Stimulated activated CD4-positive, alpha-beta T cell treated with anti-CD3 and anti-CD28 coated beads, Interleukin-1b, Interleukin-23, amount 100 ng/mL, for 1 hour (primary cell): ENCODE measurements around the gene ZNF217.
"Not testable (repeated sequence)": the region's sequence is repeated elsewhere in the genome, so short reads cannot be mapped to it uniquely, and the experiment has no call there.

ENCODE experiments used
- DNase-seq, 2 donors: peaks; one replicate each; pipeline ENCODE4 v3.0.0-alpha.2; 2020; ENCODE audit warnings: low read depth in 2 of 2

The ZNF217 gene

DNA sequence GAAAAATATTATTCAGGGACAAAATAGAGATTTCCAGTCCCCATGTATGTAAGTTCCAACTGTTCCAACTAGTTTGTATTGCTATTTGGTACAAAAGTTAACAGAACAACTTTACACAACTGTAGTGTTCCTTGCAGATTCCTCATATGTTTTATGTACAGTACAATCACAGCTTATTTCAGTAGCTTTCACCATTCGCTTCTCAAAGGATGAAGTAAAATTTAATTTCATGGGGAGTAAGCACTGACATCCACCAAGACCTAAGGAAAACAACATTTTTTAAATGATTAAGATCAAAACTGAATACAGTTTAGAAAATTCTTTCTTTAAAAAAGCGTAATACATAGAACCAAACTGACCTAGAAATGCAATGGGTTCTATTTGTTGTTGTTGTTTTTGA is 24.6 kb downstream of the ZNF217 start:
- DNase-seq, result no peak

- DNase-seq, result no peak
Observed at GRCh38 chr20:53568351-53568750, 25.3 kb downstream of the ZNF217 start.

DNA sequence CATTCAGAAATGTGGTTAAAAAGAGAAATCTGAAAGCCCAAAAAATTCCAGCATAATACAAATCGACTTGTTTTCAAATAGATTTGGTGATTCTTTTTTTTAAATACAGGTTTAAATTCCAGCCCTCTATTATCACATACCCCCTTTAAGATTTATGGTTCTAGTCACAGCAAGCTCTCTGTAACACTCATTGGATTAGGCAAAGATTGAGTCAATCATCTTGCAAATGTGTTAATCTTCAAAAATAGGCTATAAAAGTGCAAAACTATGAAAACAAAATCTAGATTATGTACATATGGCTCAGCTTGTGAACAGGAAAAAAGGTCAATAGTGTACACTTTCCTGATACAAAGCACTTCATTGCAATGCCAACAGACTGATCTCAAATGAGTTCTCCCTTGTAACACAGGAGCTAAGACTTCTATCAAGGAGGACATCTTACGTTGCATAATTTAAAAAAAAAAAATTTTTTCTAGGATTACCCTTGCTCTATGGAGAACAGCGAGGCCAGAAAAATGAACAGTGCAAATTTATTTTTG is 26.2 kb downstream of the ZNF217 start:
- DNase-seq, result no peak

GRCh38 chr20:53566623-53567022 is 27.0 kb downstream of the ZNF217 start:
- DNase-seq, result not testable (repeated sequence)

GRCh38 chr20:53565254-53565653 is 28.4 kb downstream of the ZNF217 start:
- DNase-seq, result no peak

- not testable (repeated sequence) for DNase-seq
Observed at GRCh38 chr20:53562104-53562764, 31.4 kb downstream of the ZNF217 start.

DNA sequence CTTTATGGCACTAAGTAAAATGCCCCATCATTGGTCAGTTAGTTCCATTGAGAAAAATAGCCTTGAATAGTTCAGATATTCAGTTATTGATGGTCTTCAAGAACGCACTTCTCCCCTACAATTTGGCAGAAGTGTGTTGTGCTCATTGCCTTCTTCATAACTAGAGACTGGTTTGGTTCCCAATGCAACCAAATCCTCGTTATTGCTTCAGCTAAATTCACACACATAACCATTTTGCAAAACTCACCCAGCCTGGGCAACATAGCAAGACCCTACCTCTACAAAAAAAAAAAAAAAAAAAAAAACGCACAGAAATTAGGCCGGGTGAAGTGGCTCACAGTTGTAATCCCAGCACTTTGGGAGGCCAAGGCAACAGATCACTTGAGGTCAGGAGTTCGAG is 32.1 kb downstream of the ZNF217 start:
- no peak for DNase-seq

- DNase-seq, result no peak
Observed at GRCh38 chr20:53559816-53560215, 33.8 kb downstream of the ZNF217 start.

GRCh38 chr20:53557130-53557529 is 36.5 kb downstream of the ZNF217 start:
- DNase-seq, result no peak

DNA sequence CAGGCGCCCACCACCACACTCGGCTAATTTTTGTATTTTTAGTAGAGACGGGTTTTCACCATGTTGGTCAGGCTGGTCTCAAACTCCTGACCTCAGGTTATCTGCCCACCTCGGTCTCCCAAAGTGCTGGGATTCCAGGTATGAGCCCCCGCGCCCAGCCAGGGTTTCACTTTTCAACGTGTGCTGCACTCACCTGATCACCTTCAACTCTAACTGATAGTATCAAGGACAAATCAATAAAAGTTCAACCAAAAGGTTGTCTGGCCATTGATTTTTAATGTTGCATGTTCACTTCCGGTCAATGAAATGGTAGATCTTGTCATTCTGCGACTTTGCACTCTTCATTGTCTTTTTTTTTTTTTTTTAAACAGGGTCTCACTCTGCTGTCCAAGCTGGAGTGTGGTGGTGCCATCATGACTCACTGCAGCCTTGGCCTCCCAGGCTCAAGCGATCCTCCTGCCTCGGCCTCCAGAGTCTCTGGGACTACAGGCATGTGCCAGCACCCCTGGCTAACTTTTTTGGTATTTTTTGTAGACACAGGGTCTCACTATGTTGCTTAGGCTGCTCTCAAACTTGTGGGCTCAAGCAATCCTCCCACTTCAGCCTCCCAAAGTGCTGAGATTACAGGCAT is 37.3 kb downstream of the ZNF217 start:
- DNase-seq, result no peak

- no peak for DNase-seq
Observed at GRCh38 chr20:53555816-53556215, 37.8 kb downstream of the ZNF217 start.

- no peak for DNase-seq
Observed at GRCh38 chr20:53555081-53555480, 38.6 kb downstream of the ZNF217 start.

GRCh38 chr20:53552572-53552893 is 41.1 kb downstream of the ZNF217 start:
- DNase-seq, result not testable (repeated sequence)

DNA sequence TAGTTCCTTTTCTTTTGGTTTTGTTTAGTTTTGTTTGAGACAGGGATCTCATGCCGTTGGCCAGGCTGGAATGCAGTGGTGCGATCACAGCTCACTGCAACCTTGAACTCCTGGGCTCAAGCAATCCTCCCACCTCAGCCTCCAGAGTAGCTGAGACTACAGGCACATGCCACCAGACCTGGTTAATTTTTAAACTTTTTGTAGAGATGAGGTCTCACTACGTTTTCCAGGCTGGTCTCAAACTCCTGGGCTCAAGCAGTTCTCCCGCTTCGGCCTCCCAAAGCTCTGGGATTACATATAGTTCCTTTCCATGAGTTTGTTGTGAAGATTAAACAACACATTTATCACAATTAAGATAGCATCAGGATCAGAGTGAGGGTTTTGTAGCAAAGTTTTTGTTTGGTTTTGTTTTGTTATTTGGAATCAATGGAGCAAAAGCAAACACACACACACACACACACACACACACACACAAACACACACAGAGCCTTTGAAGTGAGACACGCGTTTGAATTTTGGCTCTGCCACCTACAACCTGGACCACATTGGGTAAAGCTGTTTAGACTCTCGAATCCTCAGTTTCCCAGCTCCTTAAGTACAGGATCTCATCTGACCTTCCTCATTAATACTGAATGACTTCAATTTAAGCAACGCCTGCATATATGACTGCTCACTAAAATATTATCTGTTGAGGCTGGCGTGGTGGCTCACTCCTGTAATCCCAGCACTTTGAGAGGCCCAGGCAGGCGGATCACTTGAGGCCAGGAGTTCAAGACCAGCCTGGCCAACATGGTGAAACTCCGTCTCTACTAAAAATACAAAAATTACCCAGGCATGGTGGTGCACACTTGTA is 41.7 kb downstream of the ZNF217 start:
- DNase-seq, result not testable (repeated sequence)

DNA sequence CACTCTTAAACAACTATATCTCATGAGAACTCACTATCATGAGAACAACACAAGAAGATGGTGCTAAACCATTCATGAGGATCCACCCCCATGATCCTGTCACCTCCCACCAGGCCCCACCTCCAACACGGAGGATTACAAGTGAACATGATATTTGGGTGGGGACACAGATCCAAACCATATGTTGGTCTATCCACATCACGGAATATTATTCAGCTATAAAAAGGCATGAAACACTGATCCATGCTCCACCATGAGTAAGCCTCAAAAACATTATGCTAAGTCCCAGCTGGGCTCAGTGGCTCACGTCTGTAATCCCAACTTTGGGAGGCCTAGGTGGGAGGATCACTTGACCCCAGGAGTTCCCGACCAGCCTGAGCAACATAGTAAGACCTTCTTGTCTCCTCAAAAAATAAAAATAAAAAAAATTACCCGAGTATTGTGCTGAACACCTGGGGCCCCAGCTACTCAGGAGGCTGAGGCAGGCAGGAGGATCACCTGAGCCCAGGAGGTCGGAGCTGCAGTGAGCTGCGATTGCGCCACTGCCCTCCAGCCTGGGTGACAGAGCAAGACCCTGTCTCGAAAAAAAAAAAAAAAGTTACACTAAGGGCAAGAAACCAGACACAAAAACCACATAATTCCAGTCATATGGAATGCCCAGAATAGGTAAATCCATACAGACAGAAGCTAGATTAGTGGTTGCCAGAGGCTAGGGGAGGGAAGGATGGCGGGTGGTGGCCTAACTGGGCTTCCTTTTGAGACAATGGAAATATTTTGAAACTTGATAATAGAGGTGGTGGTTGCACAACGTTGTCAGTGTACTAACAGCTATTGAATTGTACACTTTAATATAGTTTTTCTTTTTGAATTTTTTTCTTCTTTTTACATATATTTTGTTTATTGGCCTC is 43.1 kb downstream of the ZNF217 start:
- no peak for DNase-seq

DNA sequence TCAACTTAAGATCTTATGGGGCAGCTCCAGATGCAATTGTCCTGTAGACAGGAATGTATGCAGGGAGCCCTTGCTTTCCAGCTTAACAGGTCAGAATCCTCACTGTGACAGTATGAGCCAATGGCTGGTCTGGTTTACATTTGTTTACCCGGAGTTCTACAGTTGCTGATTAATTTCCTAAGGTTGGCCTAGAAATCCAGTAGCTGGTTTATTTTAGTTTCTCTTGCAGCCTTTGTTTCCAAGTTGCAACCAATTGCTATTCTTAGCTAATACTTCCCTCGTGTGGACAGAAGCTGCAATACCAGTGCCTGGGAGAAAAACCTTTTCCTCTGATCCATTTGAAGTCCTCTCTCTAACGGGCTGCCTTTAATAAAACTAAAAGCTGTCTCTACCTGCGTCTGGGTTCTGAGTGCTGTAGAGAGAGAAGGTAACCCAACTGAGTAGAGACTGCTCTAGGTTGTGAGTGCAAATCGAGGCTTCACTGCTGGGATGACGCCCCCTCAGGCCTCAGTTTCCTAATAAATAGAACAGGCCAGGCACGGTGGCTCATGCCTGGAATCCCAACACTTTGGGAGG is 45.9 kb downstream of the ZNF217 start:
- DNase-seq, result no peak

- no peak for DNase-seq
Observed at GRCh38 chr20:53539516-53539915, 54.1 kb downstream of the ZNF217 start.

GRCh38 chr20:53536382-53536781 is 57.3 kb downstream of the ZNF217 start:
- not testable (repeated sequence) for DNase-seq

DNA sequence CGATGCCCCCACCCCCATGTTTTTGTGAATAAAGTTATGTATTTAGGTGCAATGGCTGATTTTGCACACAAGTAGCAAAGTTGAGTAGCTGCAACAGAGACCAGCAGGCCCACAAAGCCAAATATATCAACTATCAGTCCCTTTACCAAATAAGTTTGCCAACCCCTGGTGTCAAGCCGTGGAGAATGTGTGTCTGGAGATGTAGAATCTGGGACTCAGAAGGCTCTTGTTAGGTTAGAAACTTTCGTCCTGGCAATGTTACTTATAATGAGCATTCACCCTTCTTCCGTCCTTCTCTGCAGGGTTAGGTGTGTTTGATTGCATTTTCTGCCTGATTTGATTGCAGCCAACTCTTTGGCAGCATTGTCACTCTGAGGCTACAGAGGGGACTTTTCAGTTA is 57.8 kb downstream of the ZNF217 start:
- no peak for DNase-seq

GRCh38 chr20:53534037-53534436 is 59.6 kb downstream of the ZNF217 start:
- DNase-seq, result no peak

DNA sequence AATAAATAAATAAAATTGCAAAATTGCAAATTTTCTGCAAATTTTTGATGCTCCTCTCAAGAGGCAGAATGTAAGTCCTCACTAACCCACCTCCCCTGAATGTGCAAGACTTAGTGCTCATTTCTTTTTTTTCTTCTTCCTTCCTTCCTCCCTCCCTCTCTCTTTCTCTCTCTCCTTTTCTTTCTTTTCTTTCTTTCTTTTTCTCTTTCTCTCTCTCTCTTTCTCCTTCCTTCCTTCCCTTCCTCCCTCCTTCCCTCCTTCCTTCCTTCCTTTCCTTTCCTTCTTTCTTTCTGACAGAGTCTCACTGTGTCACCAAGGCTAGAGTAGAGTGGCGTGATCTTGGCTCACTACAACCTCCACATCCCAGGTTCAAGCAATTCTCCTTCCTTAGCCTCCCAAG is 60.1 kb downstream of the ZNF217 start:
- no peak for DNase-seq
